GM23338 (cell line): Measurements from ENCODE around the gene ENOPH1. TPM values are rescaled to one million over a fixed set of nuclear protein-coding genes. Genes with fewer than 3 reads are reported as not detected.

ENCODE experiments used
- ATAC-seq: fragments of 200-7000 bp; cut with Tn5 transposase; 3 replicates; pipeline ENCODE4 v1.9.1; 2020
- DNase-seq: peaks from one replicate; pipeline ENCODE4 v3.0.0-alpha.2; 2015; ENCODE audit warnings: low spot score
- H2AFZ ChIP-seq: fragments of 200-600 bp; sonication (generic); 2 replicates; pipeline ENCODE4 v1.8.0; 2016; ENCODE audit warnings: antibody characterized with exemption, mild to moderate bottlenecking, moderate library complexity
- H3F3A ChIP-seq: fragments of 200-600 bp; sonication (generic); replicated peaks from 2 replicates; pipeline ENCODE4 v1.8.0; 2017; ENCODE audit warnings: antibody characterized with exemption, mixed run types, low read depth
- H3K27ac ChIP-seq: fragments of 200-600 bp; sonication (generic); 2 replicates; pipeline ENCODE4 v1.6.1; 2016; ENCODE audit warnings: low read depth
- H3K27me3 ChIP-seq: fragments of 200-600 bp; sonication (generic); 2 replicates; pipeline ENCODE4 v1.8.0; 2016; ENCODE audit warnings: mild to moderate bottlenecking, mixed run types, moderate library complexity; ENCODE audit not compliant: insufficient read depth
- H3K36me3 ChIP-seq: fragments of 200-600 bp; sonication (generic); 2 replicates; pipeline ENCODE4 v1.8.0; 2016; ENCODE audit warnings: mild to moderate bottlenecking; ENCODE audit not compliant: insufficient read depth
- H3K4me1 ChIP-seq: fragments of 200-600 bp; sonication (generic); 2 replicates; pipeline ENCODE4 v1.8.0; 2016; ENCODE audit warnings: mild to moderate bottlenecking, moderate library complexity; ENCODE audit not compliant: insufficient read depth
- H3K4me2 ChIP-seq: fragments of 200-600 bp; sonication (generic); 2 replicates; pipeline ENCODE4 v1.7.1; 2017; ENCODE audit warnings: mixed run types
- H3K4me3 ChIP-seq: fragments of 200-600 bp; sonication (generic); 2 replicates; pipeline ENCODE4 v1.6.1; 2016; ENCODE audit warnings: mixed run types
- H3K79me2 ChIP-seq: fragments of 200-600 bp; sonication (generic); replicated peaks from 2 replicates; pipeline ENCODE4 v1.8.0; 2017; ENCODE audit warnings: mild to moderate bottlenecking; ENCODE audit not compliant: insufficient read depth
- H3K9me2 ChIP-seq: fragments of 200-600 bp; sonication (generic); 2 replicates; pipeline ENCODE4 v1.8.0; 2017; ENCODE audit not compliant: insufficient read depth
- H4K20me1 ChIP-seq: fragments of 200-600 bp; sonication (generic); replicated peaks from 2 replicates; pipeline ENCODE4 v1.8.0; 2017; ENCODE audit warnings: mild to moderate bottlenecking; ENCODE audit not compliant: insufficient read depth
- H3K27ac Mint-ChIP-seq: 2 replicates; pipeline ENCODE4 v1.8.0; 2020; ENCODE audit warnings: inconsistent platforms, mild to moderate bottlenecking, moderate library complexity, mixed read lengths
- H3K27me3 Mint-ChIP-seq: 3 replicates; pipeline ENCODE4 v1.8.0; 2022; ENCODE audit warnings: low read depth, mild to moderate bottlenecking, moderate library complexity, mixed read lengths, inconsistent platforms; ENCODE audit not compliant: insufficient read depth, poor library complexity
- H3K36me3 Mint-ChIP-seq: 3 replicates; pipeline ENCODE4 v1.8.0; 2021; ENCODE audit warnings: low read depth, mild to moderate bottlenecking, inconsistent platforms, moderate library complexity, mixed read lengths
- H3K4me1 Mint-ChIP-seq: 3 replicates; pipeline ENCODE4 v1.8.0; 2020; ENCODE audit warnings: mild to moderate bottlenecking, inconsistent platforms, mixed read lengths
- H3K4me3 Mint-ChIP-seq: 3 replicates; pipeline ENCODE4 v1.8.0; 2021; ENCODE audit warnings: moderate library complexity, mild to moderate bottlenecking, inconsistent platforms, mixed read lengths
- H3K9me3 Mint-ChIP-seq: 3 replicates; pipeline ENCODE4 v1.8.0; 2020; ENCODE audit warnings: moderate library complexity, mild to moderate bottlenecking, inconsistent platforms, mixed read lengths
- CTCF ChIP-seq, 2 experiments: fragments of 200-600 bp in 1 of 2; sonication (generic) in 1 of 2; conservative IDR thresholded peaks; 2 replicates each; pipeline versions ENCODE4 v1.5.1 to v1.6.1; 2016 to 2017; ENCODE audit warnings: antibody characterized with exemption in 2 of 2, low read depth in 2 of 2, mild to moderate bottlenecking in 2 of 2, moderate library complexity in 1 of 2
- REST ChIP-seq: IDR thresholded peaks from one replicate; pipeline ENCODE4 v1.6.1; 2018; ENCODE audit warnings: antibody characterized with exemption; ENCODE audit not compliant: unreplicated experiment
- ZNF114 ChIP-seq: fragments of 250-450 bp; sonication (Bioruptor Pico); IDR thresholded peaks from 2 replicates; pipeline ENCODE4 v1.5.0; 2020; ENCODE audit warnings: mild to moderate bottlenecking, moderate library complexity
- ZNF462 ChIP-seq: fragments of 250-450 bp; sonication (Bioruptor Pico); IDR thresholded peaks from 2 replicates; pipeline ENCODE4 v1.5.0; 2020; ENCODE audit warnings: mild to moderate bottlenecking, moderate library complexity
- polyA plus RNA-seq: library from polyadenylated mRNA; unstranded; fragments of >200 nt; fragmentation: Nextera tagmentation; extraction: Ambion mirVana; gene quantifications from 2 replicates; pipeline ENCODE4 v1.2.1, GENCODE V29; 2016
- total RNA-seq: library from RNA; depleted of rRNA; stranded (reverse); fragments of >200 nt; shearing (Covaris generic); gene quantifications from 2 replicates; pipeline ENCODE4 v1.2.3, GENCODE V29; 2014

ENOPH1 gene
- total and polyA plus RNA-seq, 2 experiments from 2014 or later = 105 to 146 TPM

- TF ChIP-seq ZNF462 (CRISPR knock-in tag) = no peak
Measured at GRCh38 chr4:82484996-82485783, 54.8 kb downstream of the ENOPH1 start (continued).

GRCh38 chr4:82489076-82489475 is 58.7 kb downstream of the ENOPH1 start:
- no peaks in the 10 kb centered on the region for H3K36me3 Mint-ChIP-seq
- ATAC-seq = peak; percentile 52
- no peaks in the 10 kb centered on the region for H3K36me3 ChIP-seq

More at GRCh38 chr4:82489076-82489475, 58.7 kb downstream of the ENOPH1 start:
- no peaks in the 10 kb centered on the region; the same call in 1 of the 2 replicates for H3K4me1 ChIP-seq
- no peak overlapping the region for H3K4me2 ChIP-seq
- H3K27me3 ChIP-seq = no peaks in the 10 kb centered on the region
- no peaks in the 10 kb centered on the region for H3K9me3 Mint-ChIP-seq
- no peak overlapping the region for H3K27ac Mint-ChIP-seq
- DNase-seq = no peak
- H4K20me1 ChIP-seq = no peaks in the 10 kb centered on the region
- H3K27me3 Mint-ChIP-seq = no peaks in the 10 kb centered on the region
- no peak overlapping the region for H3K4me3 Mint-ChIP-seq
- peak in 1 of 2 experiments; percentile 27; a peak in 2 of 4 replicates for TF ChIP-seq CTCF (conservative IDR thresholded peaks at IDR 0.05; ENCODE audit: low read depth in 2 of 2)
- no peak for TF ChIP-seq ZNF114
- TF ChIP-seq REST = no peak
- no peaks in the 10 kb centered on the region for H3F3A ChIP-seq
- H3K9me2 ChIP-seq = no peaks in the 10 kb centered on the region
- H2AFZ ChIP-seq = no peak overlapping the region
- H3K79me2 ChIP-seq = no peaks in the 10 kb centered on the region
- peaks cover 6% of the 10 kb centered on the region; the same call in 2 of the 3 replicates for H3K4me1 Mint-ChIP-seq
- H3K4me3 ChIP-seq = no peak overlapping the region
- no peak overlapping the region for H3K27ac ChIP-seq
